PC-3 (cell line): ENCODE data around the gene GULP1.

Experiments
- CTCF ChIP-seq: fragments of 300-600 bp; sonication (generic); conservative IDR thresholded peaks from 2 replicates; pipeline ENCODE4 v1.5.1; 2017; ENCODE audit warnings: antibody characterized with exemption, low read depth, mild to moderate bottlenecking, low read length
- EZH2phosphoT487 ChIP-seq: fragments of 300-600 bp; sonication (generic); IDR thresholded peaks from 2 replicates; pipeline ENCODE4 v1.6.1; 2018; ENCODE audit warnings: mild to moderate bottlenecking, antibody characterized with exemption, low read length, borderline replicate concordance

- TF ChIP-seq CTCF, result no peak
- no peak for TF ChIP-seq EZH2phosphoT487
These were observed 315.8 kb downstream of the GULP1 start for GRCh38 chr2:188607501-188607900.
